GM11168 (cell line): ENCODE data around the gene PSG1.
"Not testable (repeated sequence)": the region's sequence is repeated elsewhere in the genome, so short reads cannot be mapped to it uniquely, and the experiment has no call there.

ENCODE experiments used
- in situ Hi-C: fragments of 300-500 bp; cut with MboI; formaldehyde crosslinking; loops from one replicate; pipeline ENCODE4 v1.12.0; 2022; ENCODE audit warnings: low sequenced_read_pairs; ENCODE audit not compliant: unreplicated experiment

PSG1 gene

DNA sequence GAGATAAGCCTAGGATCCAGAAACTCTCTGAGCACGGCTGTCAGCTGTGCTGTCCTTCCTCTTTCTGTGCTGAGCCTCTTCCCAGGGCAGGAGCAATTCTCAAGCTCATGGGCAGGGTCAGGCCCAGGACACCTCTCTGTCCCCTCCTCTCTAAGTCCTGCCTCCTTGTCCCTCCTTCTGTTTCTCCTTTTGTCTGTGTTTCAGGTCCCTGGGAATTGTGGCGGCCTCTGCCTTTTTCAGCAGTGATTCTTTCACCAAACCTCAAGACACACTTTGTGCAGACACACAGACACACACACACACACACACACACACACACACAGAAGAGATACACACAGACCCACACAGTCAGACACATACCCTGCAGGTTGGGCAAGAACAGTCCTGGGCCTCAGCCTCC is at the start of gene PSG1:
PSG1 (minus strand) TSS at position 101 of the 400 bp plus-strand sequence. CDS start 132 bp downstream, outside the sequence.
- in situ Hi-C loops, result no loop called here

- in situ Hi-C loops, result no loop called here
These were observed 49.4 kb upstream of the PSG1 start for GRCh38 chr19:42928896-42929295.

GRCh38 chr19:42926781-42927180 is 47.3 kb upstream of the PSG1 start:
- in situ Hi-C loops, result no loop called here

DNA sequence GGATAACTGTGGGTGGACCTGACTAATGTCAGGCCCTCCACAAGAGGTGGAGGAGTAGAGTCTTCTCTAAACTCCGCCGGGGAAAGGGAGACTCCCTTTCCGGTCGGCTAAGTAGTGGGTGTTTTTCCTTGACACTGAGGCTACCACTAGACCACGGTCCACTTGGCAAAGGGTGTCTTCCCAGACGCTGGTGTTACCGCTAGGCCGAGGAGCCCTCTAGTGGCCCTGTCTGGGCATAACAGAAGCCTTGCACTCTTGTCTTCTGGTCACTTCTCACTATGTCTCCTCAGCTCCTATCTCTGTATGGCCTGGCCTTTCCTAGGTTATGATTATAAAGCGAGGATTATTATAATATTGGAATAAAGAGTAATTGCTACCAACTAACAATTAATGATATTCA is 43.6 kb upstream of the PSG1 start:
- in situ Hi-C loops, result not testable (repeated sequence)

DNA sequence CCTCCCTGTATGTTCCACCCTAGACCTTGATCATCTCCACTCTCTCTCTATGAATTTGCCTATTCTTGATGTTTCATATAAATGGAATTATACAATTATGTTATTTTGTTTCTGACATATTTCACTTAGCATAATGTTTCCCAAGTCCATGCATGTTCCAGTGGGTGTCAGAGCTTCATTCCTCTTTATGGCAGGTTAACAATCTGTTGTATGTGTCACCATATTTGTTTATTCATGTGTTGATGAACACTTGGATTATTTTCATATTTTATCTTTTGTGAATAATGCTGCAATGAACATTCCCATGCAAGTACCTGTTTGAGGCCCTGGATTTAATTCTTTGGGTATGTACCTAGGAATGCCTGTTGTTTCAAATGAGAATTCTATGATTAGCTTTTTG is 41.5 kb upstream of the PSG1 start:
- in situ Hi-C loops, result not testable (repeated sequence)

- in situ Hi-C loops, result no loop called here
These were observed 40.2 kb upstream of the PSG1 start for GRCh38 chr19:42919757-42920079.

GRCh38 chr19:42919070-42919756 is 39.7 kb upstream of the PSG1 start:
- in situ Hi-C loops, result not testable (repeated sequence)

DNA sequence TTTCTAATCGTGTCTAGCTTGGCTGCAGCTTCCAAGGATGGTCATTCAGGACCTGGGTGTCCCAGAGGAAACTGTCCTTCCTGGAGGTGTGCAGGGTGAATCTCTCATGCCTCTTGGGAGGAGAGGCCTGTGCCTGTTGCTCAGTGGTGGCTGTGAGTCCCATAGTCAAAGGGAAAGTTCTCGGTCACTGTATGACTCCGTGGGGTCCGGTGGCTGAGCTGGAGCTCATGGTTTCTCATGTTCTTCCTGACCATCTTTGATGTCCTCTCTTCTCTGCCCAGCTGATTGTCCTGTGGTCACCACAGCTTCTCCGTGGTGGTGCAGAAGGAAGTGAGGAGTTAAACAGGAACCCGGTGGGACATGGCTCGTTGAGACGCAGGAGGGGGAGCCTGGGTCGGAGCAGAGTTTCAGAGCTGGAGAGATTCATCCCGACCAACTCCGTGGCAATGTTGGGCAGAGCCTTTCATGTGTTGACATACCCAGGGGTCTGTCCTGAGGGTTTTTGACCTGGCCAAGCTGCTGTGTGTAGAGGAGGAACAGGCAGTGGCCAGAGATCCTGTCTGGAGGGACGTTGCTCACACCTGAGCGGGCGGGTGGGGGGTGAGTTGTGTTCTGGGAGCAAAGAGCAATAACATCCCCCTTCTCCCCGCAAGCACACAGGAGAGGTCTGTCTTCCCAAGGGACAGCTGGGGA is 39.0 kb upstream of the PSG1 start:
- in situ Hi-C loops, result not testable (repeated sequence)

- in situ Hi-C loops, result not testable (repeated sequence)
These were observed 38.1 kb upstream of the PSG1 start, which contains the start of gene PSG6 for GRCh38 chr19:42917634-42918033. TSS of gene PSG6 (minus strand) at chr19:42917894. CDS start at chr19:42917792, 102 bp downstream.

GRCh38 chr19:42916931-42917330 is 37.4 kb upstream of the PSG1 start:
- in situ Hi-C loops, result not testable (repeated sequence)

DNA sequence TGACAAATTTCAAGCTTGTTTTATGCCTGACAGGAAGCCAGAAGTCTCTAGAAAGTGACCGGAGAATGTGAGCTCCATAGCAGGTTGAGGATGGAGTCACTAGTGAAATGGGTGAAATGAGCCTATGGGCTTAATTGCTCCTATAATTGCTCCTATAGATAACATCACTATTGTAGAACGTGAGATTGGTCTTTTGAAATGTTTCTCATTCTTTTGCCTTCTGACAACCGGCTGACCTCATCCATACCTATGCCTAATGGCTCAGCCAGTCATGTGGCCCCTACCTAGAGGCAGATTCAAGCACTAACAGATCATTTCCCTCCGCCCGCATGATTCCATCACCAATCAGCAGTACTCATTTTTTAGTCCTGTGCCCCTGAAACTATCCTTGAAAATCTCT is 34.0 kb upstream of the PSG1 start:
- in situ Hi-C loops, result not testable (repeated sequence)

DNA sequence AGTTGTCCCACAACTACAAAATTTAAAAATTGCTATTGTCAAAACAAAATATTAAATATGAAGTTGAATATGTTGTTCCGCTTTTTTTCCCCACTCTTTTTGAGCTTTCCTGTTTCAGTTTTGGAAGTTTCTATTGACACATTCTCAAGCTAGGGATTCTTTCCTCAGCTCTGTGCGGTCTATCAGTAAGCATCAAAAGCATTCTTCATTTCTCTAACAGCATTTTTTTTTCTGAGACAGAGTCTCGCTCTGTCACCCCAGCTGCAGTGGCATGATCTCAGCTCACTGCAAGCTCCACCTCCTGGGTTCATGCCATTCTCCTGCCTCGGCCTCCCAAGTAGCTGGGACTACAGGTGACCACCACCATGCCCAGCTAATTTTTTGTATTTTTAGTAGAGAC is 33.4 kb upstream of the PSG1 start:
- in situ Hi-C loops, result not testable (repeated sequence)

GRCh38 chr19:42911731-42912130 is 32.2 kb upstream of the PSG1 start:
- in situ Hi-C loops, result not testable (repeated sequence)

GRCh38 chr19:42906162-42906561 is 26.6 kb upstream of the PSG1 start:
- in situ Hi-C loops, result not testable (repeated sequence)

DNA sequence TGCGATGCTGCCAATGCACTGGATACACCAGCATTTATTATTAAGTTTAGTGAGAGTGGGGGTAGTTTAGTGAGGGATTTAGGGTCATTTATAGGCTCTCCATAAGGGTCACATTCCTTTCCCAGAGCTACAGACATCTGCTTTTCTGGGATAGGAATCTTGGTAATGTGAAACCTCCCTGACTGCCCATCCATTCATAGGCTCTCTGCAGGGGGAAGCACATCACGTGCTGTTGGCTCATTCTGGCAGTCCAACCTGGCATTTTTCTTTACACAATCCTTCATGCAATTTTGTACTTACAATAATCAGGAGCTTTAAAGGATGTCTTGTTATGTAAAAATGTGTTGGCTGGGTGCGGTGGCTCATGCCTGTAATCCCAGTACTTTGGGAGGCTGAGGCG is 21.0 kb upstream of the PSG1 start:
- in situ Hi-C loops, result not testable (repeated sequence)

DNA sequence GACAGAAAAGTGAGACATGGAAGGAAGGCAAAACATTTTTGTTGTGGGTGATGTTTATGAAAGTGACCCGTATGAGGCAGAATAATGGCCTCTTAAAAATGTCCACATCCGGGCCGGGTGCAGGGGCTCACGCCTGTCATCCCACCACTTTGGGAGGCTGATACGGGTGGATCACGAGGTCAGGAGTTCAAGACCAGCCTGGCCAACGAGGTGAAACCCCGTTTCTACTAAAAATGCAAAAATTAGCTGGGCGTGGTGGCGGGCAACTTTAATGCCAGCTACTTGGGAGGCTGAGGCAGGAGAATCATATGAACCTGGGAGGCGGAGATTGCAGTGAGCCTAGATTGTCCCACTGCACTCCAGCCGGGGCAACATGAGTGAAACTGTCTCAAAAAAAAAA is 20.2 kb upstream of the PSG1 start:
- in situ Hi-C loops, result not testable (repeated sequence)

- in situ Hi-C loops, result not testable (repeated sequence)
These were observed 19.6 kb upstream of the PSG1 start for GRCh38 chr19:42899110-42899509.

DNA sequence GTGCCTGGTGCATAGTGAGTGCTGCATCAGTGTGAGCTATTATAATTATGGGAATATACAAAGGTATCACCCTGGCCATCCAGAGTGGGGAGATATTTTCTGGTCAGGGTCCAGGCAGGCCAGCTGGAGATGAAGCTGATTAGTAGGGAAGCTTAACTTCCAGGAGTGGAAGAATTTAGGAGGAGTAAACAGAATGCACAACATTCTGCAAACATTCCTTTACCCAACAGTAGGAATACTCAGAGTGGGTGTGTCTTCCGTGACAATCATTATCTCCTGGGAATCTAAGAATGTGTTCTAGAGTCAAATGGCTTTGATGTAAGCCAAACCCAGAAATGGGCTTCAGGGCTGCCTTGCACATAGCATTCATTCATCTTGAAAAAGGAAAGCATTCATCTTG is 19.1 kb upstream of the PSG1 start:
- in situ Hi-C loops, result not testable (repeated sequence)

GRCh38 chr19:42897729-42898128 is 18.2 kb upstream of the PSG1 start:
- in situ Hi-C loops, result not testable (repeated sequence)

DNA sequence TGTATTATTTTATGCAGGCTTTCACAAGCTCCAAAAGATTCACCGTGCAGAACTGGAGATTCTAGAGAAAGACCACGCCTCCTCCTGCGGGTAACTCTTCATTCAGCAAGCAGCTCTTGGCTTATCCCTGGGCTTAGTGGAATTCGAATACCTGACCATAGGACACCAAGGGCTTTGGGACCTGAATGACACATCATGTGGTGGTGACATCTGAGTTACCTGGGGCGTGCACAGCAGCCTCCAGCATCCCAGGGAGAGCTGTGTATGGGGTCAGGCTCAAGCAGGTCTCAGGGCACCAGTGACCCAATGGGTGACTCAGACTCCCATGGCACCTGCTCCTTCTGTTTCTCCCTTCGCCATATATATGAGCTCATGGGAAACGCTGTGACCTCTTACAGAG is 10.9 kb upstream of the PSG1 start:
- in situ Hi-C loops, result not testable (repeated sequence)

- in situ Hi-C loops, result not testable (repeated sequence)
These were observed 8.4 kb upstream of the PSG1 start for GRCh38 chr19:42887876-42888445.
